VCaP (cell line): Measurements from ENCODE around the gene TIPRL.

Experiments used
- H3K27ac ChIP-seq: fragments of 450-650 bp; 2 replicates; pipeline ENCODE4 v1.5.1; 2017
- CTCF ChIP-seq: fragments of 450-650 bp; conservative IDR thresholded peaks from 2 replicates; pipeline ENCODE4 v1.5.1; 2017; ENCODE audit warnings: mild to moderate bottlenecking, moderate library complexity

The TIPRL gene

GRCh38 chr1:168227620-168228019 is 48.9 kb downstream of the TIPRL start:
- H3K27ac ChIP-seq = no peak overlapping the region

GRCh38 chr1:168229893-168230292 is 51.1 kb downstream of the TIPRL start:
- no peak for TF ChIP-seq CTCF
- H3K27ac ChIP-seq = no peak overlapping the region

More at GRCh38 chr1:168227620-168228019, 48.9 kb downstream of the TIPRL start:
- TF ChIP-seq CTCF = no peak

- no peak for TF ChIP-seq CTCF
- H3K27ac ChIP-seq = no peak overlapping the region
Observed at GRCh38 chr1:168230709-168231108, 51.9 kb downstream of the TIPRL start.

- peak overlapping the region; percentile 43 for H3K27ac ChIP-seq
- TF ChIP-seq CTCF = no peak; the same call in 1 of the 2 replicates
Observed at GRCh38 chr1:168234846-168235547, 56.2 kb downstream of the TIPRL start.

GRCh38 chr1:168235548-168235885 is 56.8 kb downstream of the TIPRL start:
- 0 out of 2 replicates have a peak, but pooled peaks have one; percentile 6 for TF ChIP-seq CTCF
- H3K27ac ChIP-seq = peak overlapping the region; percentile 43

DNA sequence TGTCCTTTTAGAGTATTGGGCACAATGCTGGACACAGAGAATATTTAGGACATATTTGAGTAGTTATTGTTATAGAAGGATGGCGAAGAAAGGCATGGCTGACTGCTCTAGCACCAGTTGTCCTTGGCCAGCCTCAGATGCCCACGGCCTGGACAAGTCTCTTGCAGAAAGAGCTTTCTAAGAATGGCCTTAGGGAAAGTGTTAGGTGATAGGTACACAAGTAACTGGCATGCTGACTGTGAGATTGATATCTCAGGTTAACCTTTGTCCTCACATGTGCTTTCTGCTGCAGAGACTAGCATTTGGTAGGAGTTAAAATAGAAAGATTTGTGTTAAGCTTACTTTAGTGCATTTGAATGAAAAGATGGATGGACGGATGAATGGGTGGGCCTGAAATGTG is 57.2 kb downstream of the TIPRL start:
- TF ChIP-seq CTCF = no peak
- peak overlapping the region; percentile 43 for H3K27ac ChIP-seq

GRCh38 chr1:168236836-168237611 is 58.3 kb downstream of the TIPRL start:
- no peak overlapping the region for H3K27ac ChIP-seq
- TF ChIP-seq CTCF = no peak
